SU-DHL-6 (cell line): Measurements from ENCODE around the gene RNU5D-1.

Source experiments
- CTCF ChIP-seq: fragments of 200-600 bp; sonication (generic); IDR thresholded peaks from one replicate; pipeline ENCODE4 v1.5.1; 2017; ENCODE audit warnings: antibody characterized with exemption, mild to moderate bottlenecking, low read length, moderate library complexity; ENCODE audit not compliant: insufficient read depth, poor library complexity, severe bottlenecking
- EZH2phosphoT487 ChIP-seq: fragments of 200-600 bp; sonication (generic), shearing (Covaris generic); conservative IDR thresholded peaks from 2 replicates; pipeline ENCODE4 v1.6.1; 2018; ENCODE audit warnings: mild to moderate bottlenecking, antibody characterized with exemption, low read length, moderate library complexity, mixed read lengths

GRCh38 chr1:44695671-44696070 lies 35.3 kb downstream of the RNU5D-1 start:
- TF ChIP-seq CTCF, result no peak
- no peak for TF ChIP-seq EZH2phosphoT487
